Neural crest cell (in vitro differentiated cells): ENCODE results near the gene RALGAPA2. TPM values are rescaled to one million over a fixed set of nuclear protein-coding genes. Genes with fewer than 3 reads are reported as not detected.

Source experiments
- DNase-seq: peaks from one replicate; pipeline ENCODE4 v3.0.0; 2021; ENCODE audit warnings: low read depth, mixed read lengths, low spot score
- H3K27ac Mint-ChIP-seq: one replicate; pipeline ENCODE4 v1.8.0; 2021; ENCODE audit warnings: mild to moderate bottlenecking, mixed read lengths; ENCODE audit not compliant: unreplicated experiment
- H3K27me3 Mint-ChIP-seq: 2 replicates; pipeline ENCODE4 v1.8.0; 2021; ENCODE audit warnings: low read depth, mild to moderate bottlenecking, mixed read lengths
- H3K36me3 Mint-ChIP-seq: 2 replicates; pipeline ENCODE4 v1.8.0; 2021; ENCODE audit warnings: low read depth, mild to moderate bottlenecking, mixed read lengths
- H3K4me1 Mint-ChIP-seq: 2 replicates; pipeline ENCODE4 v1.8.0; 2021; ENCODE audit warnings: mixed read lengths
- H3K4me3 Mint-ChIP-seq: one replicate; pipeline ENCODE4 v1.8.0; 2021; ENCODE audit warnings: mild to moderate bottlenecking, mixed read lengths
- H3K9me3 Mint-ChIP-seq: 2 replicates; pipeline ENCODE4 v1.8.0; 2021; ENCODE audit warnings: mixed read lengths
- CTCF ChIP-seq: fragments of 200-600 bp; sonication (generic); conservative IDR thresholded peaks from 2 replicates; pipeline ENCODE4 v1.5.0; 2021; ENCODE audit warnings: antibody characterized with exemption, mild to moderate bottlenecking
- total RNA-seq: library from RNA; stranded (reverse); gene quantifications from 2 replicates; pipeline ENCODE4 v1.2.1, GENCODE V29; 2021

Gene RALGAPA2
- total RNA-seq, 1 donor from 2014 or later: 29.3 TPM

DNA sequence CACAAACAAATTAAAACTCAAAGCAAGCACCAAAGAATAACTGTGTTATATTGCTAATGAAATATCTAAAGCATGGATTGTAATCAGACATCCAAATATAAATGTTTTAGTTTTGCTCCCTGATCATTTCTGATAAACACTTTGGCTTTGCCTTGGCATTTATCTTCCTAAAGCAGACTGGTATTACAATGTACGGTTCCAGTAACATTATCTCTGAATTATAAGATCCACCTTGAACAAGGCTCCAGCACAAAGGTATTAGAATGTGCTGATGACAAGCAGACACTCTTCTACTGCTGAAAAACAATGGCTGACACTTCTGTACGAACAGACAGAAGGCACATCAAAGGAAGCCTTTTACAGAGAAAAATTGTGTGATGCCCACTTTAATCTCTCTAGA lies 270.0 kb downstream of the RALGAPA2 start:
- Mint-ChIP-seq H3K27ac (no peak overlapping the region), H3K36me3 (no peaks in the 10 kb centered on the region), H3K9me3 (no peaks in the 10 kb centered on the region), H3K4me1 (peaks cover 27% of the 10 kb centered on the region), H3K4me3 (no peak overlapping the region), H3K27me3 (no peaks in the 10 kb centered on the region)
- no peak for DNase-seq
- TF ChIP-seq CTCF: no peak

DNA sequence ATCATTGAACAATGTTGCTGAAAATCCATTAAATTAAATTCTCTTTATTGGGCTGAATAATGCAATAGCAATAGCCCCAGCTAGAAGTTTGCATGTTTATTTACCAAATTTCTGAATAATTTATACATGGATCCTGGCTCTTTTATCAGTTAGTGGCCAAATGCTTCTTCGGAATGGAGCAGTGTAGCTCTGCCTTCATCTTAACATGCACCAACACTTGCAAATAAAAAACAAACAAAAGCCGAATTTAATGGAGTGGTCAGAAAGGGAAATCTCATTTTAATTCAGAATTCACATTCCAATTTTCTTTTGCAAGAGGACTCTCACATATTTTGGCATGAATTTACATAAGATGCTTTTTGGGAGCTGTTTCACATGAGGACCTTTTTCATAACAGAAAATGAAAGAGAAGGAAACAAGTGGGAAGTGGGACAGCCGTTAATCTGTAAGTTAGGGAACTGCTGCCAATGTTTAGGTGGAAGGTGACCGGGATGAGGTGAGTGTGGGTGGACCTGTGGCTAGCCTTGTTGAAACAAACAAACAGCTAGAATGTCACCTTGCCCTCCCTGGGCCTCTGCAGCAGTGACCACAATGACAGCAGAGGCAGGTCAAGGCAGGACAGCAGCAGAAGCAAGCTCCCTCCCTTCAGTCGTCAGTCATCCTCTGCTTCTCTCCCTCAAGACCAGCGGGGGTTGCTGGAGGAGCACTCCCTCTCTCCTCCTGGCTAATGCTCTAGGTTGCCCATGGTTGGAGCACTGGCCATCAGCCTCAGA lies 271.4 kb downstream of the RALGAPA2 start:
- H3K4me1 Mint-ChIP-seq: peaks cover 14% of the 10 kb centered on the region
- H3K27ac Mint-ChIP-seq: no peak overlapping the region
- no peaks in the 10 kb centered on the region for H3K36me3 Mint-ChIP-seq
- no peaks in the 10 kb centered on the region for H3K9me3 Mint-ChIP-seq
- no peak for DNase-seq
- H3K4me3 Mint-ChIP-seq: no peak overlapping the region
- no peak for TF ChIP-seq CTCF
- no peaks in the 10 kb centered on the region for H3K27me3 Mint-ChIP-seq

DNA sequence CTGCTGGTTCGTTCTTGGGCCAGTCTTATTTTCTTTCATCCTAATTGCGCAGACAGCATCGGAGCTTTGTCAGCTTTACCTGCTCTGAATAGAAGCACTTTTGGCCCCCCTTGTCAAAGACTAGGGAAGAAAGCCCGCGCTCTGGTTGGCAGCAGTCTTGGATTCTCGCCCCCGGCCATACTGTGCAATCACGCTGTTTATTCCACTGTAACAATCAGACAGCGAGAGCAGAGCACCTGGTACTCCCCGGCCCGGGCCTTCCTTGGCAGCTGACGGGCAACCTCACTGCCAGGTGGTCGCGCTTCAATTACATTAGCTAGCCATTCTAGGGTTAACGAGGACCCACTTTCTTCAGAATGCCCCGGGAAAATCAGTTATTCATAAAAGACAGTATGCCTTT lies 272.0 kb downstream of the RALGAPA2 start:
- Mint-ChIP-seq H3K36me3 (no peaks in the 10 kb centered on the region), H3K4me3 (no peak overlapping the region), H3K4me1 (peaks cover 14% of the 10 kb centered on the region), H3K27ac (no peak overlapping the region), H3K27me3 (no peaks in the 10 kb centered on the region), H3K9me3 (no peaks in the 10 kb centered on the region)
- no peak for DNase-seq
- no peak for TF ChIP-seq CTCF

- Mint-ChIP-seq H3K27ac (no peak overlapping the region), H3K4me1 (peaks cover 14% of the 10 kb centered on the region), H3K36me3 (no peaks in the 10 kb centered on the region), H3K9me3 (no peaks in the 10 kb centered on the region), H3K27me3 (no peaks in the 10 kb centered on the region), H3K4me3 (no peak overlapping the region)
- TF ChIP-seq CTCF: no peak
- DNase-seq: no peak
Observed at GRCh38 chr20:20439602-20440190, 272.7 kb downstream of the RALGAPA2 start.

- no peak for DNase-seq
- no peak overlapping the region for H3K4me3 Mint-ChIP-seq
- peaks cover 4% of the 10 kb centered on the region for H3K4me1 Mint-ChIP-seq
- no peaks in the 10 kb centered on the region for H3K36me3 Mint-ChIP-seq
- no peaks in the 10 kb centered on the region for H3K27me3 Mint-ChIP-seq
- no peak overlapping the region for H3K27ac Mint-ChIP-seq
- H3K9me3 Mint-ChIP-seq: no peaks in the 10 kb centered on the region
- no peak for TF ChIP-seq CTCF
Observed at GRCh38 chr20:20437314-20437713, 275.1 kb downstream of the RALGAPA2 start.
